ENCODE results near the gene MKLN1.

DNA sequence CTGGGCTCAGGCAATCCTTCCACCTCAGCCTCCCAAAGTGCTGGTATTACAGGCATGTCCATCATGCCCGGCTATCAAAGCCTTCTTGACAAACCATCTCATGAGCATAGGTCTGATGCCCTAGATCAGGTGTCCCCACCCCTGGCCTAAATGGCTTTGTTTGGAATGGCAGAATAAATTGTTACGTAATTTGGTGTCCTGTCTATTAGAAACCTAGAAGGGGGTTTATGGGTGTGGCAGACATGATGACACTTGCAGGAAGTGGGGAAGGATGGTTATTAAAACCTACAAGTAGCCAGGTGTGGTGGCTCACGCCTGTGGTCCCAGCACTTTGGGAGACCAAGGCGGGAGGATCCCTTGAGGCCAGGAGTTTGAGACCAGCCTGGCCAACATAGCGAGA is 38.6 kb upstream of the MKLN1 start:
- TF ChIP-seq, protein P1, sequence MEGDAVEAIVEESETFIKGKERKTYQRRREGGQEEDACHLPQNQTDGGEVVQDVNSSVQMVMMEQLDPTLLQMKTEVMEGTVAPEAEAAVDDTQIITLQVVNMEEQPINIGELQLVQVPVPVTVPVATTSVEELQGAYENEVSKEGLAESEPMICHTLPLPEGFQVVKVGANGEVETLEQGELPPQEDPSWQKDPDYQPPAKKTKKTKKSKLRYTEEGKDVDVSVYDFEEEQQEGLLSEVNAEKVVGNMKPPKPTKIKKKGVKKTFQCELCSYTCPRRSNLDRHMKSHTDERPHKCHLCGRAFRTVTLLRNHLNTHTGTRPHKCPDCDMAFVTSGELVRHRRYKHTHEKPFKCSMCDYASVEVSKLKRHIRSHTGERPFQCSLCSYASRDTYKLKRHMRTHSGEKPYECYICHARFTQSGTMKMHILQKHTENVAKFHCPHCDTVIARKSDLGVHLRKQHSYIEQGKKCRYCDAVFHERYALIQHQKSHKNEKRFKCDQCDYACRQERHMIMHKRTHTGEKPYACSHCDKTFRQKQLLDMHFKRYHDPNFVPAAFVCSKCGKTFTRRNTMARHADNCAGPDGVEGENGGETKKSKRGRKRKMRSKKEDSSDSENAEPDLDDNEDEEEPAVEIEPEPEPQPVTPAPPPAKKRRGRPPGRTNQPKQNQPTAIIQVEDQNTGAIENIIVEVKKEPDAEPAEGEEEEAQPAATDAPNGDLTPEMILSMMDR (IDR thresholded peaks at IDR 0.05) = no peak
- TF ChIP-seq POLR2A (IDR thresholded peaks at IDR 0.05) = no peak

Measured in esophagus squamous epithelium (tissue), 4 donors.